ENCODE results near the gene ZNF629. TPM values are rescaled to one million over a fixed set of nuclear protein-coding genes. Genes with fewer than 3 reads are reported as not detected.

The ZNF629 gene
- total and polyA plus RNA-seq, 2 experiments from 2014 or later, result 4.1 to 20.3 TPM

- Histone ChIP-seq H3K79me2 (replicated peaks; ENCODE audit: insufficient read depth) (no peaks in the 10 kb centered on the region), H3K27ac (ENCODE audit: low read depth) (no peak overlapping the region), H3K9me2 (ENCODE audit: insufficient read depth) (no peaks in the 10 kb centered on the region), H3K27me3 (ENCODE audit: insufficient read depth) (no peaks in the 10 kb centered on the region), H3F3A (replicated peaks; ENCODE audit: low read depth) (no peaks in the 10 kb centered on the region), H3K36me3 (ENCODE audit: insufficient read depth) (peaks cover 22% of the 10 kb centered on the region), H4K20me1 (replicated peaks; ENCODE audit: insufficient read depth) (peaks cover 11% of the 10 kb centered on the region), H3K4me1 (ENCODE audit: insufficient read depth) (peaks cover 3% of the 10 kb centered on the region), H3K4me3 (no peak overlapping the region), H3K4me2 (no peak overlapping the region), H2AFZ (no peak overlapping the region)
- no peak overlapping the region for H3K27ac Mint-ChIP-seq
- no peak for ATAC-seq
- no peaks in the 10 kb centered on the region for H3K9me3 Mint-ChIP-seq
- peaks cover 8% of the 10 kb centered on the region for H3K27me3 Mint-ChIP-seq (ENCODE audit: insufficient read depth, low read depth, poor library complexity)
- no peak for TF ChIP-seq CTCF (conservative IDR thresholded peaks at IDR 0.05; ENCODE audit: low read depth in 2 of 2)
- peaks cover 18% of the 10 kb centered on the region for H3K4me1 Mint-ChIP-seq
- no peak for DNase-seq (ENCODE audit: low spot score)
- H3K4me3 Mint-ChIP-seq, result no peak overlapping the region
- peaks cover 63% of the 10 kb centered on the region for H3K36me3 Mint-ChIP-seq (ENCODE audit: low read depth)
These were observed 47.7 kb downstream of the ZNF629 start for GRCh38 chr16:30738984-30739951.

- Histone ChIP-seq H4K20me1 (replicated peaks; ENCODE audit: insufficient read depth) (peaks cover 11% of the 10 kb centered on the region), H3K9me2 (ENCODE audit: insufficient read depth) (no peaks in the 10 kb centered on the region), H3F3A (replicated peaks; ENCODE audit: low read depth) (no peaks in the 10 kb centered on the region), H3K4me1 (ENCODE audit: insufficient read depth) (peaks cover 3% of the 10 kb centered on the region), H3K27ac (ENCODE audit: low read depth) (no peak overlapping the region), H2AFZ (no peak overlapping the region), H3K36me3 (ENCODE audit: insufficient read depth) (peaks cover 30% of the 10 kb centered on the region), H3K27me3 (ENCODE audit: insufficient read depth) (no peaks in the 10 kb centered on the region), H3K4me2 (no peak overlapping the region), H3K79me2 (replicated peaks; ENCODE audit: insufficient read depth) (no peaks in the 10 kb centered on the region), H3K4me3 (no peak overlapping the region)
- Mint-ChIP-seq H3K27ac (no peak overlapping the region), H3K27me3 (ENCODE audit: insufficient read depth, low read depth, poor library complexity) (peaks cover 8% of the 10 kb centered on the region), H3K9me3 (no peaks in the 10 kb centered on the region), H3K4me1 (peaks cover 18% of the 10 kb centered on the region), H3K4me3 (no peak overlapping the region), H3K36me3 (ENCODE audit: low read depth) (peaks cover 69% of the 10 kb centered on the region)
- no peak for ATAC-seq
- DNase-seq (ENCODE audit: low spot score), result no peak
- TF ChIP-seq JUNB (IDR thresholded peaks at IDR 0.05; ENCODE audit: unreplicated experiment) (no peak), ZNF462 (CRISPR knock-in tag; IDR thresholded peaks at IDR 0.05) (no peak), CREB1 (CRISPR knock-in tag; IDR thresholded peaks at IDR 0.05; ENCODE audit: low read depth) (no peak), EZH2phosphoT487 (IDR thresholded peaks at IDR 0.05; ENCODE audit: unreplicated experiment) (no peak), REST (IDR thresholded peaks at IDR 0.05; ENCODE audit: unreplicated experiment) (no peak)
These were observed 49.0 kb downstream of the ZNF629 start for GRCh38 chr16:30737794-30738648.
